Measurements from ENCODE around the gene RSPO4.

GRCh38 chr20:991850-992249 is 10.3 kb downstream of the RSPO4 start:
- TF ChIP-seq POLR2AphosphoS5 (IDR thresholded peaks at IDR 0.05; ENCODE audit: borderline replicate concordance, low read depth, low read length) (no peak), EZH2 (IDR thresholded peaks at IDR 0.05) (no peak)
